K562 (cell line): Measurements from ENCODE around the gene SLC35B4. TPM values are rescaled to one million over a fixed set of nuclear protein-coding genes. Genes with fewer than 3 reads are reported as not detected.

ENCODE experiments used
- ATAC-seq: fragments of 200-7000 bp; cut with Tn5 transposase; 3 replicates; pipeline ENCODE4 v1.9.1; 2020; ENCODE audit warnings: moderate library complexity
- BruUV-seq: library from RNA; stranded (reverse); fragments of 400-500 nt; replicated peaks from 2 replicates; lab custom pipeline; 2021; lab: Mats Ljungman, UMichigan
- CTCF ChIA-PET: fragments of 300-600 bp; formaldehyde crosslinking; extraction: SDS; loops from one replicate; lab custom pipeline; 2021; ENCODE audit warnings: low intra/inter-chr PET ratio; lab: Yijun Ruan, JAX
- POLR2A ChIA-PET: fragments of 300-600, 350-650 bp; sonication (Branson Sonifier 250); formaldehyde crosslinking; extraction: SDS; loops from one replicate; lab custom pipeline; 2021; ENCODE audit warnings: antibody characterized with exemption, inconsistent platforms; lab: Yijun Ruan, JAX
- DNase-seq, 4 experiments: peaks; one replicate each; pipeline versions ENCODE4 v3.0.0 to v3.0.0-alpha.2; 2011 to 2018; ENCODE audit warnings: low spot score in 3 of 4, mixed read lengths in 3 of 4; ENCODE audit errors: extremely low read depth in 1 of 4
- FAIRE-seq: peaks from 2 replicates; lab custom pipeline; 2011; peaks lifted over from hg19 to GRCh38; lab: Jason Lieb, UNC
- H2AFZ ChIP-seq: 2 replicates; pipeline ENCODE4 v1.6.0; 2011; ENCODE audit warnings: low read depth, low read length, control low read depth, inconsistent platforms
- H3K27ac ChIP-seq: fragments of 200-600 bp; 3 replicates; pipeline ENCODE4 v1.8.0; 2011; ENCODE audit warnings: low read depth, mild to moderate bottlenecking, control low read depth, inconsistent platforms, low read length, moderate library complexity, mixed read lengths; ENCODE audit errors: extremely low read depth
- H3K27me3 ChIP-seq, 2 experiments: fragments of 300-600 bp in 1 of 2; 2 replicates in 1 of 2; 3 replicates in 1 of 2; pipeline versions ENCODE4 v1.6.0 to v1.8.0; 2011; ENCODE audit warnings: inconsistent platforms in 2 of 2, low read length in 2 of 2, mild to moderate bottlenecking in 1 of 2, mixed read lengths in 1 of 2, moderate library complexity in 1 of 2; ENCODE audit not compliant: control insufficient read depth in 2 of 2, insufficient read depth in 2 of 2
- H3K36me3 ChIP-seq: fragments of 300-600 bp; 3 replicates; pipeline ENCODE4 v1.8.0; 2011; ENCODE audit warnings: mild to moderate bottlenecking, low read length, inconsistent platforms; ENCODE audit not compliant: control insufficient read depth, insufficient read depth
- H3K4me1 ChIP-seq, 2 experiments: fragments of 200-600 bp in 1 of 2; replicated peaks in 1 of 2; 2 replicates in 1 of 2; 3 replicates in 1 of 2; pipeline versions ENCODE4 v1.5.1 to v1.8.0; 2011; ENCODE audit warnings: inconsistent platforms in 2 of 2, low read length in 2 of 2, mild to moderate bottlenecking in 1 of 2, mixed read lengths in 1 of 2, moderate library complexity in 1 of 2; ENCODE audit not compliant: control insufficient read depth in 2 of 2, insufficient read depth in 2 of 2
- H3K4me2 ChIP-seq: 2 replicates; pipeline ENCODE4 v1.6.1; 2011; ENCODE audit warnings: low read length, control low read depth, inconsistent platforms, mixed read lengths; ENCODE audit not compliant: insufficient read depth
- H3K4me3 ChIP-seq: fragments of 200-600 bp; sonication (generic), shearing (Covaris generic); 2 replicates; pipeline ENCODE4 v1.5.1; 2016; ENCODE audit warnings: control low read depth, inconsistent platforms
- H3K79me2 ChIP-seq: fragments of 200-600 bp; 3 replicates; pipeline ENCODE4 v1.8.0; 2011; ENCODE audit warnings: low read length, inconsistent platforms; ENCODE audit not compliant: control insufficient read depth, insufficient read depth
- H3K9ac ChIP-seq, 2 experiments: 2 replicates each; pipeline versions ENCODE4 v1.6.0 to v1.6.1; 2011; ENCODE audit warnings: low read depth in 2 of 2, low read length in 2 of 2, control low read depth in 1 of 2, inconsistent platforms in 1 of 2, mild to moderate bottlenecking in 1 of 2, mixed read lengths in 1 of 2; ENCODE audit not compliant: insufficient read depth in 1 of 2
- H3K9me1 ChIP-seq: one replicate; pipeline ENCODE4 v1.6.0; 2011; ENCODE audit warnings: inconsistent platforms, mild to moderate bottlenecking, low read length, moderate library complexity; ENCODE audit not compliant: control insufficient read depth, insufficient read depth
- H3K9me3 ChIP-seq: replicated peaks from 2 replicates; pipeline ENCODE4 v1.5.1; 2011; ENCODE audit warnings: low read depth, low read length, inconsistent platforms; ENCODE audit not compliant: control insufficient read depth, insufficient read depth
- H4K20me1 ChIP-seq: replicated peaks from 2 replicates; pipeline ENCODE4 v1.6.1; 2011; ENCODE audit warnings: low read length, inconsistent platforms, mixed read lengths; ENCODE audit not compliant: control insufficient read depth, insufficient read depth
- ELK3 ChIP-seq: fragments of 450-650 bp; formaldehyde crosslinking; IDR thresholded peaks from 2 replicates; pipeline ENCODE4 v1.4.0; 2020; ENCODE audit warnings: mild to moderate bottlenecking
- NCOA4 ChIP-seq: fragments of 450-650 bp; IDR thresholded peaks from 2 replicates; pipeline ENCODE4 v1.6.1; 2018; ENCODE audit warnings: mild to moderate bottlenecking; ENCODE audit not compliant: partially characterized antibody
- PHTF2 ChIP-seq: fragments of 250-450 bp; sonication (Bioruptor Pico); IDR thresholded peaks from 2 replicates; pipeline ENCODE4 v1.5.0; 2021; ENCODE audit warnings: mild to moderate bottlenecking
- RFX1 ChIP-seq: fragments of 450-650 bp; IDR thresholded peaks from 2 replicates; pipeline ENCODE4 v1.6.1; 2016; ENCODE audit warnings: mild to moderate bottlenecking, moderate library complexity
- SMARCA4 ChIP-seq: fragments of 450-650 bp; IDR thresholded peaks from 2 replicates; pipeline ENCODE4 v1.6.1; 2016
- WHSC1 ChIP-seq: IDR thresholded peaks from one replicate; pipeline ENCODE4 v1.6.1; 2012; ENCODE audit warnings: low read length, control low read depth, inconsistent platforms
- ZFP91 ChIP-seq: sonication (generic); formaldehyde crosslinking; IDR thresholded peaks from 2 replicates; pipeline ENCODE4 v1.8.0; 2022; ENCODE audit warnings: mild to moderate bottlenecking, missing genetic modification reagents
- ZNF224 ChIP-seq: sonication (generic); formaldehyde crosslinking; IDR thresholded peaks from 2 replicates; pipeline ENCODE4 v1.8.0; 2022; ENCODE audit warnings: mild to moderate bottlenecking, missing genetic modification reagents
- WGBS: fragments of 100-300 bp; shearing (Covaris generic); methylation state at CpG from one replicate; pipeline ENCODE4 v1.1.6; 2016; ENCODE audit warnings: low coverage, mixed read lengths; ENCODE audit not compliant: insufficient coverage; ENCODE audit errors: missing lambda C conversion rate; 5-methylcytosine and 5-hydroxymethylcytosine counted together
- in situ Hi-C: fragments of 300-500 bp; cut with MboI; formaldehyde crosslinking; loops from 4 replicates; pipeline ENCODE4 v1.15.0; 2018; ENCODE audit warnings: inconsistent platforms, mixed read lengths
- intact Hi-C: fragments of 100-400 bp; cut with micrococcal nuclease; formaldehyde crosslinking; loops from 2 replicates; pipeline ENCODE4 v1.14.2; 2022
- polyA plus RNA-seq, 8 experiments: library from polyadenylated mRNA; depleted of rRNA in 4 of 8; stranded (reverse) in 5 of 8; unstranded in 3 of 8; fragments of >200 nt; fragmentation: Nextera tagmentation in 2 of 8; fragmentation: Illumina TruSeq in 1 of 8; extraction: Ambion mirVana in 2 of 8; extraction: Trizol in 1 of 8; gene quantifications; 2 replicates each; pipeline versions ENCODE4 v1.2.1 to v1.2.3, GENCODE V29; 2011 to 2014; ENCODE audit warnings: inconsistent platforms in 1 of 8, missing spikeins in 1 of 8
- total RNA-seq, 7 experiments: library from RNA; depleted of rRNA in 6 of 7; stranded (reverse); fragments of >200 nt in 6 of 7; fragmentation: Illumina TruSeq in 2 of 7; extraction: Trizol in 2 of 7; gene quantifications; 2 replicates each; pipeline versions ENCODE4 v1.2.1 to v1.2.3, GENCODE V29; 2011 to 2021; ENCODE audit warnings: low replicate concordance in 1 of 7
- TF ChIP-seq, protein P1 (sequence below): fragments of 200-800 bp; sonication (Bioruptor generic); IDR thresholded peaks from 2 replicates; pipeline ENCODE4 v1.6.1; 2016; ENCODE audit warnings: missing genetic modification characterization, missing compliant biosample characterization
- TF ChIP-seq, protein P2 (sequence below): sonication (generic); IDR thresholded peaks from 2 replicates; pipeline ENCODE4 v1.6.1; 2016

Gene SLC35B4
- total and polyA plus RNA-seq, 9 of the 15 experiments (the other 6 are each of a cell fraction or from before 2014, with no cell fraction given) = 6.1 to 34.9 (median 17.6) TPM

DNA sequence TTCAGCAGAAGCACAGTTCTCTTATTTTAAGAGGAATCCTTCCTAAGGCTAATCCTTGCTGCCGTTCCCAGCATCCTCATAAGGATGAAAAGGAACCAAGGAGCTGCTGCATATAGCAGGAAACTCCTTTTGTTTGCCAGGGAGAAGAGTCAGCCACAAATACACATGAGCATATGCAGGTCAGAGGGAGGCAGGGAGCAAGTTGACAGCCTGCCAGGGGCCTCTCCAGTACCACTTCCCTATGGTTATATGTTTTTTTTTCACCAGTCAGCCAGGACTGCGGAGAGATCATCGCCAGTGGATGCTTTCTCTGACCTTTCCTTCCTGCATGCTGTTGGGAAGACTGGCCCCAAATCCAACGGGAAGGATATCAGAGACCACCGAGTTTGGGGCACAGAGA, 39.8 kb downstream of the SLC35B4 start:
- Histone ChIP-seq H3K9me1 (no peaks in the 10 kb centered on the region), H3K9me3 (no peaks in the 10 kb centered on the region), H3K4me1 (no peaks in the 10 kb centered on the region), H2AFZ (0 out of 2 replicates have a peak overlapping the region, but pooled peaks have one; percentile 3), H3K4me3 (no peak overlapping the region), H3K79me2 (no peaks in the 10 kb centered on the region), H3K27ac (no peak overlapping the region), H3K4me2 (no peak overlapping the region), H3K9ac (no peak overlapping the region), H4K20me1 (no peaks in the 10 kb centered on the region), H3K27me3 (peaks cover 6 to 8% of the 10 kb centered on the region in 2 experiments), H3K36me3 (no peaks in the 10 kb centered on the region)
- 3% methylated on average over 5 of the region's 5 CpGs for WGBS
- ATAC-seq = no peak; the same call in 2 of the 3 replicates
- in situ Hi-C loops (no loop called here), intact Hi-C loops (no loop called here)
- no peak for DNase-seq
- no peak for FAIRE-seq
- CTCF ChIA-PET = no interaction called here
- no TSS peak for BruUV-seq
- POLR2A ChIA-PET = no interaction called here
- TF ChIP-seq ZFP91 (CRISPR knock-in tag) (no peak), RFX1 (no peak), ELK3 (no peak), NCOA4 (no peak), SMARCA4 (no peak), WHSC1 (no peak), ZNF224 (CRISPR knock-in tag) (no peak), PHTF2 (CRISPR knock-in tag) (no peak)
- TF ChIP-seq, protein P1, sequence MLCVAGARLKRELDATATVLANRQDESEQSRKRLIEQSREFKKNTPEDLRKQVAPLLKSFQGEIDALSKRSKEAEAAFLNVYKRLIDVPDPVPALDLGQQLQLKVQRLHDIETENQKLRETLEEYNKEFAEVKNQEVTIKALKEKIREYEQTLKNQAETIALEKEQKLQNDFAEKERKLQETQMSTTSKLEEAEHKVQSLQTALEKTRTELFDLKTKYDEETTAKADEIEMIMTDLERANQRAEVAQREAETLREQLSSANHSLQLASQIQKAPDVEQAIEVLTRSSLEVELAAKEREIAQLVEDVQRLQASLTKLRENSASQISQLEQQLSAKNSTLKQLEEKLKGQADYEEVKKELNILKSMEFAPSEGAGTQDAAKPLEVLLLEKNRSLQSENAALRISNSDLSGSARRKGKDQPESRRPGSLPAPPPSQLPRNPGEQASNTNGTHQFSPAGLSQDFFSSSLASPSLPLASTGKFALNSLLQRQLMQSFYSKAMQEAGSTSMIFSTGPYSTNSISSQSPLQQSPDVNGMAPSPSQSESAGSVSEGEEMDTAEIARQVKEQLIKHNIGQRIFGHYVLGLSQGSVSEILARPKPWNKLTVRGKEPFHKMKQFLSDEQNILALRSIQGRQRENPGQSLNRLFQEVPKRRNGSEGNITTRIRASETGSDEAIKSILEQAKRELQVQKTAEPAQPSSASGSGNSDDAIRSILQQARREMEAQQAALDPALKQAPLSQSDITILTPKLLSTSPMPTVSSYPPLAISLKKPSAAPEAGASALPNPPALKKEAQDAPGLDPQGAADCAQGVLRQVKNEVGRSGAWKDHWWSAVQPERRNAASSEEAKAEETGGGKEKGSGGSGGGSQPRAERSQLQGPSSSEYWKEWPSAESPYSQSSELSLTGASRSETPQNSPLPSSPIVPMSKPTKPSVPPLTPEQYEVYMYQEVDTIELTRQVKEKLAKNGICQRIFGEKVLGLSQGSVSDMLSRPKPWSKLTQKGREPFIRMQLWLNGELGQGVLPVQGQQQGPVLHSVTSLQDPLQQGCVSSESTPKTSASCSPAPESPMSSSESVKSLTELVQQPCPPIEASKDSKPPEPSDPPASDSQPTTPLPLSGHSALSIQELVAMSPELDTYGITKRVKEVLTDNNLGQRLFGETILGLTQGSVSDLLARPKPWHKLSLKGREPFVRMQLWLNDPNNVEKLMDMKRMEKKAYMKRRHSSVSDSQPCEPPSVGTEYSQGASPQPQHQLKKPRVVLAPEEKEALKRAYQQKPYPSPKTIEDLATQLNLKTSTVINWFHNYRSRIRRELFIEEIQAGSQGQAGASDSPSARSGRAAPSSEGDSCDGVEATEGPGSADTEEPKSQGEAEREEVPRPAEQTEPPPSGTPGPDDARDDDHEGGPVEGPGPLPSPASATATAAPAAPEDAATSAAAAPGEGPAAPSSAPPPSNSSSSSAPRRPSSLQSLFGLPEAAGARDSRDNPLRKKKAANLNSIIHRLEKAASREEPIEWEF = no peak
- TF ChIP-seq, protein P2, sequence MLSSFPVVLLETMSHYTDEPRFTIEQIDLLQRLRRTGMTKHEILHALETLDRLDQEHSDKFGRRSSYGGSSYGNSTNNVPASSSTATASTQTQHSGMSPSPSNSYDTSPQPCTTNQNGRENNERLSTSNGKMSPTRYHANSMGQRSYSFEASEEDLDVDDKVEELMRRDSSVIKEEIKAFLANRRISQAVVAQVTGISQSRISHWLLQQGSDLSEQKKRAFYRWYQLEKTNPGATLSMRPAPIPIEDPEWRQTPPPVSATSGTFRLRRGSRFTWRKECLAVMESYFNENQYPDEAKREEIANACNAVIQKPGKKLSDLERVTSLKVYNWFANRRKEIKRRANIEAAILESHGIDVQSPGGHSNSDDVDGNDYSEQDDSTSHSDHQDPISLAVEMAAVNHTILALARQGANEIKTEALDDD = no peak
